GM10248 (cell line): ENCODE measurements around the gene NUDT3.

Experiments
- CTCF ChIA-PET: fragments of 300-600 bp; sonication (Branson Sonifier 250); formaldehyde crosslinking; extraction: SDS; loops from one replicate; lab custom pipeline; 2021; ENCODE audit warnings: antibody characterized with exemption; lab: Yijun Ruan, JAX
- POLR2A ChIA-PET: fragments of 350-650 bp; sonication (Branson Sonifier 250); formaldehyde crosslinking; extraction: SDS; loops from one replicate; lab custom pipeline; 2020; ENCODE audit warnings: antibody characterized with exemption; lab: Yijun Ruan, JAX
- DNase-seq: peaks from one replicate; pipeline ENCODE4 v3.0.0; 2012; ENCODE audit errors: extremely low spot score
- TF ChIP-seq, protein P1 (sequence below): IDR thresholded peaks from 2 replicates; pipeline ENCODE4 v1.5.1; 2012; ENCODE audit warnings: mild to moderate bottlenecking, low read depth; ENCODE audit errors: extremely low read depth, missing control alignments, control extremely low read depth

Gene NUDT3

DNA sequence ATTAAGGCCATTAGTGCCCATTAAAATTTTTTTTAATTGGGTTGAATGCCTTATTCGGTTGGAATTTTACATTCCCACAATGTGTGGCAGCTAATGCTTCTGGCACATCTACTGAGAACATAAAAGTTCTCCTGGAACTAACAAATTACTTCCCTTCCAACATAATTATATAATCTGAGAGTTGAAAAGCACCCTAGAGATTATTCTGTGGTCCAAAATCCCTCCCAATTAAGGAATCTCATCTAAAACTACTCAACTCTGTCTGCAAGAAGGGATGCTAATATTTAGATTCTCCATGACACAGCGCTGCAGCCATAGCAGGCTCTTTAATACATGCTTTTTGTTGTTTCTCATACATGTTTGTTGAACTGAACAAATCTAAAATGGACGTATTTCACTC lies 4.0 kb downstream of the NUDT3 start:
- ChIA-PET CTCF (interaction anchor here (1.3 kb wide), 1 partner anchor 193 kb away, joined by 3 read pairs; no protein-coding TSS in a partner anchor), POLR2A (no interaction called here)
- no peak for DNase-seq
- TF ChIP-seq, protein P1, sequence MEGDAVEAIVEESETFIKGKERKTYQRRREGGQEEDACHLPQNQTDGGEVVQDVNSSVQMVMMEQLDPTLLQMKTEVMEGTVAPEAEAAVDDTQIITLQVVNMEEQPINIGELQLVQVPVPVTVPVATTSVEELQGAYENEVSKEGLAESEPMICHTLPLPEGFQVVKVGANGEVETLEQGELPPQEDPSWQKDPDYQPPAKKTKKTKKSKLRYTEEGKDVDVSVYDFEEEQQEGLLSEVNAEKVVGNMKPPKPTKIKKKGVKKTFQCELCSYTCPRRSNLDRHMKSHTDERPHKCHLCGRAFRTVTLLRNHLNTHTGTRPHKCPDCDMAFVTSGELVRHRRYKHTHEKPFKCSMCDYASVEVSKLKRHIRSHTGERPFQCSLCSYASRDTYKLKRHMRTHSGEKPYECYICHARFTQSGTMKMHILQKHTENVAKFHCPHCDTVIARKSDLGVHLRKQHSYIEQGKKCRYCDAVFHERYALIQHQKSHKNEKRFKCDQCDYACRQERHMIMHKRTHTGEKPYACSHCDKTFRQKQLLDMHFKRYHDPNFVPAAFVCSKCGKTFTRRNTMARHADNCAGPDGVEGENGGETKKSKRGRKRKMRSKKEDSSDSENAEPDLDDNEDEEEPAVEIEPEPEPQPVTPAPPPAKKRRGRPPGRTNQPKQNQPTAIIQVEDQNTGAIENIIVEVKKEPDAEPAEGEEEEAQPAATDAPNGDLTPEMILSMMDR = no peak

DNA sequence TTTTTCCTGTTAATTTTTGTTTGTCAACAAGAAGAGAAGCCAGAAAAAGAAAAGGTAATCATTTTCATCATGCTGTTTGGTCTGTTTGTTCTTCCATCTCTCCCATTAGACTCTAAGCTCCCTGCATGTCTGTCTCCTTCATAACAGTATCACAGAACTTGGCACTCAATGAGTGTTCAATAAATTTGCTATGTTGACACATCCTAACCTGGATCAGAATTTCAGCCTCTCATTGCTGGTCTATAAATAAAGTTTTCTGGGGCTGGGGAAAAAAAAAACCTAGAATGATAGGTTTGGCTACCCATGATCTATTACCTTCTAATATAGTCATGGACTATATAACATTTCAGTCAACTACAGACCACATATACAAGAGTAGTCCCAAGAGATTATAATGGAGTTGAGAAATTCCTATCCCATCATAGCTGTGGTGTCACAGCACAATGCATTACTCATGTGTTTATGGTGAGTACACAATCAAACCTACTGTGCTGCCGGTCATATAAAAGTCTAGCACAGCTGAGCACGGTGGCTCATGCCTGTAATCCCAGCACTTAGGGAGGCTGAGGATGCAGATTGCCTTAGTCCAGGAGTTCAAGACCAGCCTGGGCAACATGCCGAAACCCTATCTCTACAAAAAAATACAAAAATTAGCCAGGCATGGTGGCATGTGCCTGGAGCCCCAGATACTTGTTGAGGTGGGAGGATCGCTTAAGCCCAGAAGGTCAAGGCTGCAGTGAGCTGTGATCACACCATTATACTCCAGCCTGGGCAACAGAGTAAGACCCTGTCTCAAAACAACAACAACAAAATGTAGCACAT lies 5.9 kb downstream of the NUDT3 start:
- DNase-seq = no peak
- ChIA-PET POLR2A (no interaction called here), CTCF (interaction anchor here (0.6 to 1.4 kb wide), 7 partner anchors 18 to 139 kb away, joined by 3 to 5 read pairs (median 3); no protein-coding TSS in a partner anchor)
- TF ChIP-seq, protein P1 = no peak

DNA sequence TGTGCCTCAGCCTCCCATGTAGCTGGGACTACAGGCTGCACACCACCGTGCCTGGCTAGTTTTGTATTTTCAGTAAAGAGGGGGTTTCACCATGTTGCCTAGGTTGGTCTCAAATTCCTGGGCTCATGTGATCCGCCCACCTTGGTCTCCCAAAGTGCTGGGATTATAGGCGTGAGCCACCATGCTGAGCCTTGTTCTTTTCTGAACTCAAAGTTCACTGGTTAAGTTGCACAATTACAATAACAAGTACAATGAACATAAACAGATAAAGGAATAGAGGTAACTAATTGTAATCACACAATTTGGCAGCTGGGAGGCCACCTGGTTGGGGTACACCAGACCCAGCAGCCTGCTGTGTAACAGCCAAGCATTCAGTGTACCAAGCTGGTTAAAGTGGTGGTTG lies 6.7 kb downstream of the NUDT3 start:
- TF ChIP-seq, protein P1 = no peak
- ChIA-PET CTCF (interaction anchor here (1.0 to 1.4 kb wide), 2 partner anchors 30 to 138 kb away, joined by 3 to 5 read pairs; no protein-coding TSS in a partner anchor), POLR2A (no interaction called here)
- no peak for DNase-seq

DNA sequence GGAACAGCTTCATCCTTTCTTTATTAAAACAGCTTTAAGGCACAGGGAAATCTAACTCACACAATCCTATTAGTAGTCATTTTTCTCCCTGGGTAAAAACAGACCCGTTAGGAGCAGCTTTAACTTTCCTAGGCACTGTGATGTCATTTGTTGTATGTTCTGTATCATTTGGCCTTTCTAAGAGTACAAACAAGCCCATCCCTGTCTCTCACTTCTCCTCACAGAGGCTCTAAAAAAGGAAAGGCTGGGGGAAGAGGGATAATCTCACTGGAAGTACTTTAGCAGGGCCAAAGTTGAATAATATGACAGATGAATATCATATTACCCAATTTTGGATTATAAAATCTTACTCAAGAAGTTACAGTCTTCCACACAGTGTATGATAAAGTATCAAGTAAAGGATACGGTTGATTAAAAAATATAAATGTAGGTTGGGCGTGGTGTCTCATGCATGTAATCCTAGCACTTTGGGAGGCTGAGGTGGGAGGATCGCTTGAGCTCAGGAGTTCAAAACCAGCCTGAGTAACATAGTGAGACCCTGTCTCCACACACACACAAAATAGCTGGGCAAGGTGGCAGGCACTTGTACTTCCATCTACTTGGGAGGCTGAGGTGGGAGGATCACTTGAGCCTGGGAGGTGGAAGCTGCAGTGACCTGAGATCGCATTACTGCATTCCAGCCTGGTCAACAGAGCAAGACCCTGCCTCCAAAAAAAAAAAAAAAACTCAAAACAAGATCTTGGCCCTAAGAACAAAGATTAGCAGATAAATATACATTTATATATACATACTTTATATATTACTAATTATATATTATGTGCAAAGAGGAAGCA lies 7.9 kb downstream of the NUDT3 start:
- no peak for DNase-seq
- CTCF ChIA-PET = interaction anchor here (0.8 to 2.5 kb wide), 4 partner anchors 19 to 224 kb away, joined by 3 to 11 read pairs (median 3); no protein-coding TSS in a partner anchor
- POLR2A ChIA-PET = no interaction called here
- TF ChIP-seq, protein P1 = no peak

DNA sequence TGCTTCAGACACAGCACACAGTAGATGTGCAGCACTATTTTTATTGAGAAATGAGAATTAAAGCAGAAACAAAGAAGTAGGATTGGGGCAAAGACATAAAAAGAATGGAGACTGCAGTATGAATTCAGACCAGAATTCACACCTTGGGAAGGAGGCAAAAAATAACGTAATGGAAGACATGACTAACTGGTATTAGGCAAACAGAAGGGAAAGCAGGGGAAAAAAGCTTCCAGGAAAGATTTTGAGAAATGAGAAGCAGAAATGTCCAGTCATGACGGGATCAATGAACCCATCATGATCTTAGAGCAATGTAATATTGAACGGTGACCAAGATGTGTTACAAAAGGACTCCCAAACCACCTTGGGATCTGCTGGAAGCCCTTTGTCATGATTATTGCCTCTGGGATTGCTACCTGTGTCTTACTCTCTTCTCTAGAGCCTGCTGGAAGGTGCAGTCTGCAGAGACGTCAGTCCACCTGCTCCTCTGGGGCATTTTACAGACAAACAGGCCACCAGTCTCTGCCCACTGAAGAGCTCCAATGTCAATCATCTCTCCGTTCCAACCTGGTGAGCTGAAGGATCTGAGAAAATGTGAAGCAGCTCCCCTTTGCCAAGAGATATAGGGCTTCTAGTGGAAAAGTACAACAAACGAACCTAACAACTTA lies 8.7 kb downstream of the NUDT3 start:
- CTCF ChIA-PET = interaction anchor here (0.8 to 2.5 kb wide), 4 partner anchors 19 to 225 kb away, joined by 3 to 11 read pairs (median 3); no protein-coding TSS in a partner anchor
- DNase-seq = no peak
- TF ChIP-seq, protein P1 = no peak
- POLR2A ChIA-PET = interaction anchor here (0.6 to 1.0 kb wide), 2 partner anchors 83 to 259 kb away, joined by 3 to 5 read pairs; no protein-coding TSS in a partner anchor

DNA sequence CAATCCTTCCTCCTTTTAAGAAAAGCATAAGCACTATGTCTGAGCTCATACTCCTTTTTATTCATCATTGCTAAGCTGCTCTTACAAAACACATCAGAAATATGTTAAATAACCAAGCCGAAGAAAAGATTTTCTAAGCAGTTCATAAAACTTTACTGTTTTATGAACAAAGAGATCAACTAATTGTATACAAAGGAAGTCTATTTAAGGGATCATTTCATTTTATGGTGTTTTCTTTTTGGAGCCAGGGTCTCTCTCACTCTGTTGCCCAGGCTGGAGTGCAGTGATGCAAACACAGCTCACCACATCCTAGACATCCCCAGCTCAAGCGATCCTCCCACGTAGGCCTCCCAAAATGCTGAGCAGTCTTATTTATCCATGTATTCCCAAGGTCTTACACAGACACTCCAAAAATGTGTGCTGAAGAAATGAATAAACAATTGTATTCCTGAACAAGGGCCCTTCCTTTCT lies 9.3 kb downstream of the NUDT3 start:
- TF ChIP-seq, protein P1 = no peak
- POLR2A ChIA-PET = interaction anchor here (0.6 to 1.0 kb wide), 2 partner anchors 83 to 259 kb away, joined by 3 to 5 read pairs; no protein-coding TSS in a partner anchor
- CTCF ChIA-PET = interaction anchor here (0.9 to 2.5 kb wide), 4 partner anchors 19 to 226 kb away, joined by 3 to 11 read pairs (median 3); no protein-coding TSS in a partner anchor
- no peak for DNase-seq
